Measurements from ENCODE around the gene MOB4.

- TF ChIP-seq CTCF (IDR thresholded peaks at IDR 0.05) = no peak
- TF ChIP-seq ZFX (IDR thresholded peaks at IDR 0.05; ENCODE audit: borderline replicate concordance) = no peak
These were observed 43.7 kb upstream of the MOB4 start for GRCh38 chr2:197472166-197472565.
